GM18873 (cell line): Measurements from ENCODE around the gene RAB33A.

Experiments used
- ATAC-seq: cut with Tn5 transposase; IDR thresholded peaks from one replicate; pipeline ENCODE4 v1.9.1; 2021; ENCODE audit warnings: mild to moderate bottlenecking, moderate library complexity, moderate number of reproducible peaks; ENCODE audit not compliant: unreplicated experiment, low FRiP score

The RAB33A gene

DNA sequence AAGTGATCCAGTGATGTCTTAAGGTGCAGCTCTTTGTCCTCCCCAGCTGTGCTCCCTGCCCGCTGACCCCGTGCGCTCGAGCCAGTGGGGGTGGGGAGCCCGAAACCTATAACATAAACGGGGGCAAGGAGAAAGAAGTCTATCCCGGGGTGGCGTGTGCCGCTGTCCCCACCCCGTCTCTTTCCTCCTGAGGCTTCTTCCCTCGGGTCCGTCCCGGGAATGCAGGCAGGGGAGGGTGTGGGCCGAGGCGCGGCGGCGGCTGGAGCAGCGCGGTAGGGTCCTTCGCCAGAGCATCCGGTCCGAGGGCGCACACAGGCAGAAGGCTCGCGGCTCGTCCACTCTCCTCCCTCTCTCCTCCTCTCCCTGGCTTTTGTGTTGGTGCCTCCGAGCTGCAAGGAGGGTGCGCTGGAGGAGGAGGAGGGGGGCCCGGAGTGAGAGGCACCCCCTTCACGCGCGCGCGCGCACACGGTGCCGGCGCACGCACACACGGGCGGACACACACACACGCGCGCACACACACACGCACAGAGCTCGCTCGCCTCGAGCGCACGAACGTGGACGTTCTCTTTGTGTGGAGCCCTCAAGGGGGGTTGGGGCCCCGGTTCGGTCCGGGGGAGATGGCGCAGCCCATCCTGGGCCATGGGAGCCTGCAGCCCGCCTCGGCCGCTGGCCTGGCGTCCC, at the start of gene RAB33A:
TSS of gene RAB33A (plus strand) at position 517 of the 681 bp plus-strand sequence. CDS start at position 618, 101 bp downstream.
- no peak for ATAC-seq

DNA sequence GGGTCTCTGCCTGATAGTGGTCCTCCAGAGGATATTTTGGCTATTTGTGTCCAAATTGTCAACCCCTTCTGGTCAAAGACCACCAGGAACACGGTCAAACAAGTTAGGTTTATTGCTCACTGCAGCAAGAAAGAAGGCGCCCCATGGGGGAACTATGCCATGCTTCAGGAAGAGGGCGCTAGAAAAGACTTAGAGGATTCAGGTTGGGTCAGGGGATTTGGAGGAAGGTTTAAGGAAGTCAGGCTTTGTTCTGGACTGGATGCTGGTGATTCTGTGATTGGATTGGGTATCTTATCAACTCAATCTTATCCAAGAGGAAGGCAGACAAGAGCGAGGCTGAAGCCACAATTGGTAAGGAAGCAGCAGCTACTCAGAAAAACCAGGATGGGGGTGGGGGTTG, 47.2 kb upstream of the RAB33A start:
- ATAC-seq, result no peak

DNA sequence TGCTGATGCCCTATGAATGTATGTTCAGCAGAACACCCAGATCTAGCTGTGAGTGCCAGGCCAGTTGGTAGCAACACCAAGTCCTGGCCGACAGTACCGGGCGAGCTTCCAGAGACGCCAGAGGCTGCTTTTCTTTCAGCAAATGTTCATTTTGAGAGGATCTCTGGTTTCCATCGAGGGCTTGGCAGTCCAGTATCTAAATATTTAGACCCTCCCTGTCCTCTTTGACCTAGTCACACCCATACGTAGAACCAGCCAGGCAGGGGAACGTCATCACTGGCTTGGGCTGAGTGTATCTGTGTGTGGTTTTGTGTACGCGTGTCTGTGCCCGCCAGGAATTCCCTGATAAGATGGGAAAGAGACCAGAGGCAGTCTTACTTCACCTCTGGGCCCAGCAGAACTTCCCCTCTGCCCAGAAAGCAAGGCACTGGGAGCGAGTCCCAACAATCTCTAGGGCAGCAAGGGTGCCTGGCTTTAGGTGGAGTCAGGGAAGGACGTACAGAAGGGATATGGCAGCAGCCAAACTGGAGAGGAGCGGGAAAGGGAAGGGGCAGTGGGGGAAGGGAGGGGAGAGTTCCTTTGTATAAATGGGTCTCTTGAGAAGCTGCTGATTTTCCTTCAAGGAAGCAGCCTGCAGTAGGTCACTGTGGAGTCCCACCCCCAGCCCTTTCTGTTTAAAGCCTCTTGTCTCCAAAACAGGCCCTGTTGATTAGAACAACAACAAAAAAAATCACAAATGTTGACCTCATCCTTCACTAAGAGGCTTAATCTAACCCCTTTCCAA, 46.5 kb upstream of the RAB33A start:
- ATAC-seq, result no peak

DNA sequence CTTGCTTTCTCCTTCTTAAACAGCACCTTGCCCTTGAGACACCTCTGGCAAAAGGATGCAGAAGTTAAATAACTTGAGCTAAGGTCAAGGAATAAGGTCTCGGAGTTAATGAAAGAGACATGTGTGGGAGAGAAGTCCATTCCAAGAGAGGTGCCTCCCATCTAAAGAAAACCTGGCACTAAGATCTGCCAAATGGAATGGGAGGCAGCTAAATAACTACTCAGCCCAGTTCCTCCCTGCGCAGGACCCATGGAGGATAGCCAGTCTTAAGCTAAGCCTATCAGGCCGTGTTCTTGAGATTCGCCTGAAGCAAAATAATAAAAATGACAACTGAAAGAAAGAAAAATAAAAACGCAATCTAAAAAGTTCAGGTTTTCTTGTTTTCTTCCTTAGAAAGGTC, 40.8 kb upstream of the RAB33A start:
- no peak for ATAC-seq

DNA sequence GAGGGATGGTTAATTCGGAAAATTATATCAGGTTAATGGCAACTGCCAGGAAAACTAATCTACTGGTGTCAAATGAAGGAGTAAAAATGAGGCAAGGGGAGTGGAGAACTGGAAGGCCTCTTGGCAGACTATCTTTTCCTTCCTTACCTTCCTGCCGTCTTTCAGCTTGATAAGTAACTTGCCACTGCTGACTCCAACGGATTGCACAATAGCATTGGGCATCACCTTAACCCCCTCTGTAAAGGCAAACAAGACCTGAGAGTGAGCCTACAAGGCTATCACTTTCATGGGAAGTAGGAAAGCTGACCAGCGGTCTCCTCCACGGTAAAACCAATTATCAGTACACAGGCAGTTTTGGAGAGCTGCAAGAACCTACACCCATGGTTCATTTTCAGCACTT, 35.3 kb upstream of the RAB33A start:
- ATAC-seq, result no peak

DNA sequence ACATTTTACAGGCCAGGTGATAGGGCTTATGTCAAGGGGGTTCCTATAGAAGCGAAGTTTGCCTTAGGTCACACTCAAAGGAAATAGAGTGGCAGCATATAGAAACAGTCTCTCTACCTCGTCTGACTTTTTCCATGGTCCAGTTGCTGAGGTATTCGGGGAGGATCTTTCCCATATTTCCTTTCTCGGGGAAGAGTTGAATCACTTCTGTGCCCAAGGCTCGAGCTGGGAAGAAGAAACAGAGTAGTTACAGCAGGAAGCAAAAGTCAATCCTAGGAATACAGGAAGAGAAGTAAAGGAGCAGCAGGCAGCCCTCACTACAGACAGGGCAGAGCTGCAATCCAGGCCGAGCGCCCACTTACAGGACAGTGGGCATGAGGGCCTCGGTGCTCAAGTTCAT, 34.8 kb upstream of the RAB33A start:
- ATAC-seq, result no peak

DNA sequence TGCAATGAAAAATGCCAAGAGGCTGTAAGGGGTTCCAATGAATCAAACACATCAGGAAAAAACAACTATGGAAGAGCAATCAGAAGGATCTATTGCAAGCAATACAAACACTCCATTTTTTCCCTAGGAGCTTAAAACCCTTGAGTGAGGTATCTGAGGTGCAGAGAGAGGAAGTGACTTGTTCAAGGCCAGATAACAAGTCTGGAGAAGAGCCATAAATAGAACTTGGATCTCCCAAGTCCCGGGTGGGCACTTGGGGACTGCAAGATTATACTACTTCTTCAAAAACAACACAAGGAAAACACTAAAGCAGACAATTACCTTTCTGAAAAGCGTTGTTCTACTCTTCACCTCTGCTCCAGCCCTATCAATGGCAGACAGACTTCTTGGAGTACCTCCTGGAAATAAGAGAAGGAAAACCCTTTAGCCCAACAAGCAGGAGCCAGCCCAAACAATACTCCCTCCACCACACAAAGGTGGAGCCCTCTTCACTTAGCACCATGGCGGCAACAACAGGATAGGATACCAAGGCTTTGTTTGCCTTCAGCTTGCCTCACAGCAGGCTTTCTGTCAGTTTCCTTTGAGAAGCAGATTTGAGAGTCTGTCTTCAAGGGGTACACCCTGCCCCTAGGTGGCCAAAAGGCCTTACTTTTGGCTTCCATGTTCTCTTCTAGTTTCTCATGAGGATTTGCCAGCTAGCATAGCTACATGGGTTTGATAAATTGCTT, 32.1 kb upstream of the RAB33A start:
- no peak for ATAC-seq

DNA sequence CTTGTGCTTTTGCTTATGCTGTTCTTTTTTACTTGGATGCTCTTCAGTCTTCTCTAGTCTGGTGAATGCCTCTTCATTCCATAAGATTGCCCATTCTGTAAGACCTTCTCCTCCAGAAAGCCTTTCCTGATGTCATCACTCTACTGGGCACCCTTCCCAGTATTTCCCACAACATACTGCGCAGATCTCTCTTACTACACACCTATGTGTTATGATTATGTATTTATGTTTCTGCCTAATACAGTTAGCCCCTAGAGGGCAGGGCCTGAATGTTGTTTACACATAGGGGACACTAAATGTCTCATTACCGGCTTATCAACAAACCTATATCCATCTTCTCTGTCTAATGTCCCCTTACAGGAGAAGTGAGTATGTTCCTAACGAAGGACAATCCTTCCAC, 27.3 kb upstream of the RAB33A start:
- no peak for ATAC-seq

DNA sequence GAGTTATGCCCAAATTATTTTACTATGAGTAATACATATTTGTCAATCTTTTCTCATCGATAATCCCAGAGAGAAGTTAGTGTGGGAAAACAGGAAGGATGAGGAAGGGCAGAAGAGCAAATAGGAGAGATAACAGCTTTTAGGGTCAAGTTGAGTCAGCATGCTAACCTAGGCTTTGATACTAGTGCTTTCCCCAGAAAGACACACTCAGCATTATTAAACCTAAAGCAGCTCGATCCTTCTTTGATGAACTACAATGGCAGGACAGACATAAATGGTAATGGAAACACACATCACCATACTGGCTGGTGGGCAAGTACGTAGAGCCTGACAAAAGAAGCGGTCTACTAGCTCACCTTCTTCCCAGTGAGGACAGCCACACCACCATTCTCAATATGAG, 26.6 kb upstream of the RAB33A start:
- no peak for ATAC-seq

DNA sequence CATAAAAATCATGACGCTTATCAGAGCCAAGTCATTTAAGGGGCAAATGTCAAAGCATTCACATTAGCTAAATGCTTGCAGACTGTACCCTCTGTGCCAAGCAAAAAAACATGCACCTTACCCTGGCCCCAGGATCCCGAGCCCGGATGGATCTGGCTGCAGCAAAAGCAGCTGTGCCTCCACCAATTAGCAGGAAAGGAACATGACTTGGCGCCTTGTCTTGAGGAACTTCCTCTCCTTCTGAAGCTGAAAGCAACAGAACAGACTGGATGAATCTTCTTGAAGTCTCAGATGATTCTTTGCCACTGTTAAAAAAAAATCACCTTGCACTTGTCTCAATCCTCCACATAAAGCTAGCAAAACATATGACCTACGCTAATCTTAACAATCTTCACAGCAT, 24.1 kb upstream of the RAB33A start:
- no peak for ATAC-seq

DNA sequence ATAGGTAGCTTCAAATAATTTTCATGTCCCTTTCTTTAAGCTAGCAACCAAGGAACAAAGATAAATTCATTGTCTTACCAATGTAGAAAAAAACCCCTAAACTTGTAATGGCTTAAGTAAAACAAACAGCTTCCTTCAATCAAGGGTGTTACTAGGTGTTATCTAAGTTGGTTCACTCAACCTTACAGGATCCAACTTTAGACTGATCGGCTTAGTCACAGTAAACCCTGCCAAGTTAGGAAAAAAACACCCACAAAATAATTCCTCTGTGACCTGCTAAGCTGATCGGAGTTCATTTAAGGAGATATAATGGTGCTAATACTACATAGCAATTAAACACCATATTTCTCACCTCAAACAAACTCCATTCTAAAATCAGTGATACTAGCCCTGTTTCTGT, 16.2 kb upstream of the RAB33A start:
- no peak for ATAC-seq

DNA sequence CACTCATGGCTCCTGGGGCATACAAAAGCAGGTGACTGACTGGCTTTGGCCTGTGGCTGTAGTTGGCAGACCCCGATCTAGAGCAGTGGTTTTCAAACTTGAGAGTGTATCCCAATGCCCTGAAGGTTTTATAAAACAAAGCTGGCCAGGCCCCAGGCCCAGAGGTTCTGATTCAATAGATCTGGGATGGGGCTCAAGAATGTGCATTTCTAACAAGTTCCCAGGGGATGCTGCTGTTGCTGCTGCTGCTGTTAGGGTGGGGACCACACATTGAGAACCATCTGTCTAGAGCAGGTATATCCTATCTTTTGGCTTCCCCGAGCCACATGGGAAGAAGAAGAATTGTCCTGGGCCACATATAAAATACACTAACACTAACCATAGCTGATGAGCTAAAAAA, 13.5 kb upstream of the RAB33A start:
- no peak for ATAC-seq

DNA sequence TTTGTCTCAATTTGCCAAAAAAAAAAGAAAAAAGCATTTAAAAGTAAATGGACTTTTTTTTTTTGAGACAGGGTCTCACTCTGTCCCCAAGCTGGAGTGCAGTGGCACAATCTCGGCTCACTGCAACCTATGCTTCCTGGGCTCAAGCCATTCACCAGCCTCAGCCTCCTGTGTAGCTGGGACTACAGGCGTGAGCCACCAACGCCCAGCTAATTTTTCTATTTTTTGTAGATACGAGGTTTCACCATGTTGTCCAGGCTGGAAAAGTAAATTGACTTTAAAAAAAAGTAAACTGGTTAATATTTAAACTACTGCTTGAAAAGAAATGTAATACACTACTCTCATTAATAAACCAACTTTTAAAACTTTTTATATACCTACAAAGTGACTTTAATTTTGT, 12.0 kb upstream of the RAB33A start:
- ATAC-seq, result no peak

DNA sequence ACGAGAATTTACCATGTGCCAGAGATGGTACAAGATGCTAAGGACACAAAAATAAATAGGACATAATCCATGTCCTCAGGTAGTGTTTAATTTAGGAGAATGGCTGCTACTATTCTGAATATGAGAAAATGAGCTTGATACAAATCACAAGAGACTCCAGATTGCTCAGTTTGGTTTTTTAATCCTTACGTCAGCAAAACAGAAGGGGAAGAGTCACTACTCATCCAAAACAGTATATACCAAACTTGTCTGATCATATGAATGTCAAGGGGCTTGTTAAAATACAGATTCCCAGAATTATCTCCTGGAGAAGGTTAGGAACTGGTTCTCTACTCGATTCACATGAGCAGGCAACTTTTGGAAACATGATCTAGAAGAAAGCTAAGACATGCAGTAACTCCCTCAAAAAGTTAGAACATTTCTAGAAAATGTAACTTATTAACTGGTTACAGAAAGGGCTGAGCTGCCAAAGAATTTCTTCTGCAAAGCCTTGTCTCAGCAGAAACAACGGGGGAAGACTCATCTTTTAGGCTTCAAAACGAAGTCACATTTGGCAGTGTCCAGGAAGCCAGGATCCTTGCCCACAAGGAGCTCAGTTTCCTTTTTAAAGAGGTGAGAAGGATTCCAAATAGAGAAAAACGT, 9.5 kb upstream of the RAB33A start:
- no peak for ATAC-seq

DNA sequence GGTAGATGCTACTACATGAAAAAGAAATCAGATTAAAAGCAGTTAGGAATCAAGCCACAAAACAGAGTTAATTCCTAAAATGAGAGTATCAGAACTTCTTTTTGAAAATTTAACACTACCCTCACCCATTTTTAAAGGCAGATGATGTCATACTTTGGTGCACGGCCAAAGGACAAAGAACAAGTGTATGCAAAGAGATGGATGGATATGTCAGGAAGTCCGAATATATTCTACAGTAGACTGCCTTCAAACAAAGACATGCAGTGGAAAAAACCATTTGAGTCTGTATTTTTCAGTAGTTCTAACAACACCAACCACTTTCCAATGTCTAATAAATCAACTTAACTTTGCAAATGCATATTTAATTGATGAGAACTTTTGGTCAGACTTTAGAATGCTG, 8.4 kb upstream of the RAB33A start:
- ATAC-seq, result no peak

DNA sequence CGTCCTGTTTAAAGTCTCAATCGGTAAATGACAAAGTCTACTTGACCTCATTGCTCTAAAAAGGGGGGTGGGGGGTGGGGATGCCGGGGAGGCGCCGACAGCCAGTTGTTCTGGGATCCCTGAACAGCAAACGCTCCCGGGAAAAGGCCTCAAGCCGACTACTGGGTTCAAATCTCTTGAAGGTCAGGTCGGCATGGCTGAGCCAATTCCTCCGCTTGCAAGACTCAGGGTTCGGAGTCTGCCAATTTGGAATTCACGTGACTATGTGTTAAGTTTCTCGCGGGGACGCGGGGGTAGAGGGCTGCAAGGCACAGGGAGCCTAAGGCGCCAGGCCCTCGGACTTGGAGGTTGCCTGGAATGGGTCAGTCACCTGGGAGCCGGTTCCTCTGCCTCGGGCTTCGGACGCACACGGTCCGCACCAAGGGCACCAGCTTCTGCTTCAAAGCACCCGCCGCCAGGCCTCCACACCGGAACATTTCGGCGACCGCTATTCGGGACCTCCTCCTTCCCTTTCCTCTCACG, 6.5 kb upstream of the RAB33A start:
- ATAC-seq, result no peak

DNA sequence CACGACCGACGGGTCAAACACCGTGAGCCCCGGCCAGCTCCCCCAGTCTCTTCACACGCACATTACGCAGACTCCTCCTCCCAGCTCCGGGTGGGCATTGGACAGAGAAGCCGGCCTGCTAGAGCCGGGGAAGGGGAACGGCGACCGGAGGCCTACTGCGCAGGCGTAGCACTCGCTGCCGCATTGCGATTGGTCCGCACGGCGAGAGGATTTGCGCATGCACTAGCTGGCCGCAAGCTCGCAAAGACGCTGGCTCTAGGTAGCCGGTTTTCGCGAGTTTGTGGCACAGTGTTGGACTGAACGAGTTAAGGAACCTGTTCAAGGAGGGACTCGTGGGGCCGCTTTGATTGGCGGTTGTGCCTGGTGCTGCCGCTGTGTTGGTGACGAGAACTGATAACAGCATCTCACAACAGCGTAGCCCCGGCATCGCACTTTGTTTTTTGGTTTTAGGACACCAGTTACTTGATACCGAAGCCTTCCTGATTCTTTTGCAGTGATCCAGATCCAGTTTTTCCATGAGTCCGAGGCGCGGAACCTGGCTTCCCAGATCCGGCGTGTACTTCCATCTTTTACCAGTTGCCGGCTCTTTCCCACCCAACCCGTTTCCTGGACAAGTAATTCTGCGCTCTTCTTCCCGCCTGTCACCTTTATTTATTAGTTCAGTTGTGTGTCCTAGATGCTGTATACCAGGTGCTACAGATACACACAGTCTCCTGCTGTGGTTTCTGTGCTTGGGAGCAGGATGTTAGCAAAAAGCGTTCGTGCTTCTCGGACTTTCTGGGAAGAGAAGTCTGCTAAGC, 5.9 kb upstream of the RAB33A start, which contains the start of gene AIFM1:
TSS of gene AIFM1 (minus strand) at position 139 of the 800 bp plus-strand sequence. CDS start 185 bp downstream, outside the sequence.
- ATAC-seq, result peak; percentile 91

DNA sequence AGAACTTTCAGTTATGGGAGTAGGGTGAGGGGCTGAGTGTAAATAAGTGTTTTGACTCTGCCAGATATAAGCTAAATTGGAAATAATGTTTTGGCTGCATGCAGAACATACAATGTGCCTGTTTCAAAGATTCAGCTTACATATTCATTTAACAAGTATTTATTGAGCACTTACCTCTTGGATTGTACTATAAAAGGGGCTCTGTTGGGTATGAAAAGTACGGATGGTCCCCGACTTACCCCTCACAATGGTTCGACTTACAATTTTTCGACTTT, 5.3 kb upstream of the RAB33A start:
- ATAC-seq, result no peak

DNA sequence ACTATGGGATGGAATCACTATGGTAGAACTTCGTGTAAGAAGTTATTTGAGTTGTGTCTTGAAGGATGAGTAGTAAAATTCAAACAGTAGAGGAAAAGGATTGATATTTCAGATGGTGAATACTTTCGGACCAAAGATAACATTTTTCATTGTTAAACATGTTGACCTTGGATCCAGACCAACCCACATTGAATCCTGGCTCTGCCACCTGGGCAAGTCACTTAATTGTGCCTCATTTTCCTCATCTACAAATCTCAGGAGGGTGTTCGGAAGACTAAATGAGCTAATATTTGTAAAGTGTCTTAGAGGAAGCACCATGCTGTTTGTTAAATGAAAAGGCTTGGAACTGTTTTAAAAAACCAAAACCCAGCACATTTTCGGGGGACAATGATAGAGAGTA, 4.7 kb upstream of the RAB33A start:
- ATAC-seq, result no peak
